Neural crest cell (in vitro differentiated cells): ENCODE measurements around the gene CMC4. TPM values are rescaled to one million over a fixed set of nuclear protein-coding genes. Genes with fewer than 3 reads are reported as not detected.

Experiments
- DNase-seq: peaks from one replicate; pipeline ENCODE4 v3.0.0; 2021; ENCODE audit warnings: low read depth, mixed read lengths, low spot score
- H3K27ac Mint-ChIP-seq: one replicate; pipeline ENCODE4 v1.8.0; 2021; ENCODE audit warnings: mild to moderate bottlenecking, mixed read lengths; ENCODE audit not compliant: unreplicated experiment
- H3K27me3 Mint-ChIP-seq: 2 replicates; pipeline ENCODE4 v1.8.0; 2021; ENCODE audit warnings: low read depth, mild to moderate bottlenecking, mixed read lengths
- H3K36me3 Mint-ChIP-seq: 2 replicates; pipeline ENCODE4 v1.8.0; 2021; ENCODE audit warnings: low read depth, mild to moderate bottlenecking, mixed read lengths
- H3K4me1 Mint-ChIP-seq: 2 replicates; pipeline ENCODE4 v1.8.0; 2021; ENCODE audit warnings: mixed read lengths
- H3K4me3 Mint-ChIP-seq: one replicate; pipeline ENCODE4 v1.8.0; 2021; ENCODE audit warnings: mild to moderate bottlenecking, mixed read lengths
- H3K9me3 Mint-ChIP-seq: 2 replicates; pipeline ENCODE4 v1.8.0; 2021; ENCODE audit warnings: mixed read lengths
- total RNA-seq: library from RNA; stranded (reverse); gene quantifications from 2 replicates; pipeline ENCODE4 v1.2.1, GENCODE V29; 2021
- TF ChIP-seq, protein P1 (sequence below): fragments of 200-600 bp; sonication (generic); conservative IDR thresholded peaks from 2 replicates; pipeline ENCODE4 v1.5.0; 2021; ENCODE audit warnings: antibody characterized with exemption, mild to moderate bottlenecking

Gene CMC4
- total RNA-seq, 1 donor from 2014 or later = 4.3 TPM

- Mint-ChIP-seq H3K36me3 (peaks cover 48% of the 10 kb centered on the region), H3K4me1 (no peaks in the 10 kb centered on the region), H3K27ac (no peak overlapping the region), H3K9me3 (peaks cover 29% of the 10 kb centered on the region), H3K4me3 (no peak overlapping the region), H3K27me3 (no peaks in the 10 kb centered on the region)
- TF ChIP-seq, protein P1, sequence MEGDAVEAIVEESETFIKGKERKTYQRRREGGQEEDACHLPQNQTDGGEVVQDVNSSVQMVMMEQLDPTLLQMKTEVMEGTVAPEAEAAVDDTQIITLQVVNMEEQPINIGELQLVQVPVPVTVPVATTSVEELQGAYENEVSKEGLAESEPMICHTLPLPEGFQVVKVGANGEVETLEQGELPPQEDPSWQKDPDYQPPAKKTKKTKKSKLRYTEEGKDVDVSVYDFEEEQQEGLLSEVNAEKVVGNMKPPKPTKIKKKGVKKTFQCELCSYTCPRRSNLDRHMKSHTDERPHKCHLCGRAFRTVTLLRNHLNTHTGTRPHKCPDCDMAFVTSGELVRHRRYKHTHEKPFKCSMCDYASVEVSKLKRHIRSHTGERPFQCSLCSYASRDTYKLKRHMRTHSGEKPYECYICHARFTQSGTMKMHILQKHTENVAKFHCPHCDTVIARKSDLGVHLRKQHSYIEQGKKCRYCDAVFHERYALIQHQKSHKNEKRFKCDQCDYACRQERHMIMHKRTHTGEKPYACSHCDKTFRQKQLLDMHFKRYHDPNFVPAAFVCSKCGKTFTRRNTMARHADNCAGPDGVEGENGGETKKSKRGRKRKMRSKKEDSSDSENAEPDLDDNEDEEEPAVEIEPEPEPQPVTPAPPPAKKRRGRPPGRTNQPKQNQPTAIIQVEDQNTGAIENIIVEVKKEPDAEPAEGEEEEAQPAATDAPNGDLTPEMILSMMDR = no peak
- no peak for DNase-seq
Measured at GRCh38 chrX:155035688-155036087, 35.2 kb downstream of the CMC4 start.

GRCh38 chrX:155031657-155032056 is 39.3 kb downstream of the CMC4 start:
- no peaks in the 10 kb centered on the region for H3K27me3 Mint-ChIP-seq
- peaks cover 16% of the 10 kb centered on the region for H3K9me3 Mint-ChIP-seq
- peaks cover 19% of the 10 kb centered on the region for H3K4me1 Mint-ChIP-seq
- DNase-seq = no peak
- TF ChIP-seq, protein P1 = no peak
- H3K27ac Mint-ChIP-seq = no peak overlapping the region
- no peak overlapping the region for H3K4me3 Mint-ChIP-seq
- H3K36me3 Mint-ChIP-seq = peaks cover 22% of the 10 kb centered on the region

GRCh38 chrX:155028877-155029291 is 42.1 kb downstream of the CMC4 start:
- Mint-ChIP-seq H3K4me1 (peaks cover 19% of the 10 kb centered on the region), H3K27me3 (no peaks in the 10 kb centered on the region), H3K4me3 (peak overlapping the region; percentile 92), H3K27ac (no peak overlapping the region), H3K36me3 (peaks cover 4% of the 10 kb centered on the region), H3K9me3 (peaks cover 2% of the 10 kb centered on the region)
- DNase-seq = no peak
- TF ChIP-seq, protein P1 = no peak

- peak overlapping the region; percentile 91 for H3K27ac Mint-ChIP-seq
- TF ChIP-seq, protein P1 = no peak
- DNase-seq = no peak
- no peaks in the 10 kb centered on the region for H3K27me3 Mint-ChIP-seq
- peaks cover 2% of the 10 kb centered on the region for H3K9me3 Mint-ChIP-seq
- H3K4me1 Mint-ChIP-seq = peaks cover 19% of the 10 kb centered on the region
- H3K4me3 Mint-ChIP-seq = peak overlapping the region; percentile 92
- H3K36me3 Mint-ChIP-seq = peaks cover 2% of the 10 kb centered on the region
Measured at GRCh38 chrX:155028129-155028528, 42.8 kb downstream of the CMC4 start.

DNA sequence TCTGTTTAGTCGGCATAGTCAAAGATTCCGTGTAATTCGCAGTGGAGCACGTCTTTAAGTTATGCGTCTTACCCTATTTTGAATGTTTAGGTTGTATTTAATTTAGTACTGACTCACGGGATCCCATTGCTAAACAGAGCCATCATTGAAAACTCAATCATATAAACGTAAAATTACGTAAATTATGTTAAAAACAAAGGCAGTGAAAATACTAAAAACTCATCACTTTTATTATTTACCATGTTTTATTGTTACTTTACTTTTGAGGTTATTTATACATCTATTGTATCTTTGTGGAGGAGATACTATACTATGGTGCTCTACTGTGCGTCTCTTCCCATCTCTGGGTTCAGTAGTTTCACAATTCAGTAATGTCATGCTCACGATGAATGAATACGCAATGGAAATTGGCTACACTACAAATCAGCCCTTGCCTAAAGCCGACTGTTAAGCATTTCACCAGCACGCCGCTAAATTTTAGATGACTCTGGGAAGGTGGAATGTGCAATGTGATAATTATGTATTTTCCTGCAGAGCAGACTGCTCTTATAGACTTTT is 43.3 kb downstream of the CMC4 start:
- DNase-seq = no peak
- TF ChIP-seq, protein P1 = no peak
- Mint-ChIP-seq H3K27me3 (no peaks in the 10 kb centered on the region), H3K27ac (peak overlapping the region; percentile 91), H3K4me3 (peak overlapping the region; percentile 92), H3K36me3 (peaks cover 2% of the 10 kb centered on the region), H3K4me1 (peaks cover 19% of the 10 kb centered on the region), H3K9me3 (peaks cover 2% of the 10 kb centered on the region)
